ENCODE results near the gene TACC2. TPM values are rescaled to one million over a fixed set of nuclear protein-coding genes. Genes with fewer than 3 reads are reported as not detected.

The TACC2 gene
- total and polyA plus RNA-seq, 2 donors (not counting 1 experiment from before 2014, with no cell fraction given), result not detected

DNA sequence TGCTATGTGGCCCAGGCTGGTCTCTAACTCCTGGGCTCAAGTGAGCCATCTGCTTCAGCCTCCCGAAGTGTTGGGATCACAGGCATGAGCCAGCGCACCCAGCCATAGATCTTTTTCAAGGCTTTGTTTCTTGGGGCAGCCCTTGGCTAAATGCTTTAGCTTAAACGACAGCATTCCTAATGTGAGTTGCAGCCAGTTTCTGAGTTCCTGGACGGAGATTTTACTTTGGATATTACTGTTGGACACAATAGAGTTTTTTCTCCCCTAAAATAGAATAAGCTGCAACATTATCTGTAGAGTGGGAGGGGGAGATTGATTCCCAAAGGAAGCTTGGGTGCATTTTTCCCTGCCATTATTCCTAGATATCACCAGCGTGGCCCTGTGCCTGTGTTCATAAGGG lies 179.1 kb downstream of the TACC2 start:
- Mint-ChIP-seq H3K9me3 (ENCODE audit: insufficient read depth) (no peaks in the 10 kb centered on the region), H3K4me1 (peaks cover 8% of the 10 kb centered on the region), H3K4me3 (no peak overlapping the region), H3K27ac (no peak overlapping the region), H3K27me3 (peaks cover 33% of the 10 kb centered on the region)
- H3K27ac ChIP-seq (ENCODE audit: low read length in 2 of 2), result no peak overlapping the region
- POLR2A ChIA-PET, result no interaction called here
- H3K9me3 ChIP-seq (ENCODE audit: control extremely low read depth in 1 of 3, control insufficient read depth in 2 of 3, insufficient read depth in 1 of 3, low read length in 2 of 3), result no peaks in the 10 kb centered on the region
- ATAC-seq (ENCODE audit: low read depth) (no peak), DNase-seq (no peak)
- intact Hi-C loops (cut with micrococcal nuclease), result no loop called here
- peaks cover 0 to 24% (median 14%) of the 10 kb centered on the region in 4 experiments for H3K27me3 ChIP-seq (replicated peaks in 1 of 4; ENCODE audit: control extremely low read depth in 1 of 4, control insufficient read depth in 3 of 4, insufficient read depth in 4 of 4, low read length in 3 of 4)
- CTCF ChIA-PET, result no interaction called here
- no peaks in the 10 kb centered on the region for H4K20me1 ChIP-seq (ENCODE audit: control insufficient read depth, insufficient read depth, low read length, poor library complexity, severe bottlenecking)
- no peaks in the 10 kb centered on the region for H3K79me2 ChIP-seq (ENCODE audit: control insufficient read depth, insufficient read depth, low read length)
- TF ChIP-seq EZH2 (IDR thresholded peaks at IDR 0.05; ENCODE audit: borderline replicate concordance, insufficient read depth, low read depth, low read length, poor library complexity, severe bottlenecking), result no peak
- TF ChIP-seq, protein P1, sequence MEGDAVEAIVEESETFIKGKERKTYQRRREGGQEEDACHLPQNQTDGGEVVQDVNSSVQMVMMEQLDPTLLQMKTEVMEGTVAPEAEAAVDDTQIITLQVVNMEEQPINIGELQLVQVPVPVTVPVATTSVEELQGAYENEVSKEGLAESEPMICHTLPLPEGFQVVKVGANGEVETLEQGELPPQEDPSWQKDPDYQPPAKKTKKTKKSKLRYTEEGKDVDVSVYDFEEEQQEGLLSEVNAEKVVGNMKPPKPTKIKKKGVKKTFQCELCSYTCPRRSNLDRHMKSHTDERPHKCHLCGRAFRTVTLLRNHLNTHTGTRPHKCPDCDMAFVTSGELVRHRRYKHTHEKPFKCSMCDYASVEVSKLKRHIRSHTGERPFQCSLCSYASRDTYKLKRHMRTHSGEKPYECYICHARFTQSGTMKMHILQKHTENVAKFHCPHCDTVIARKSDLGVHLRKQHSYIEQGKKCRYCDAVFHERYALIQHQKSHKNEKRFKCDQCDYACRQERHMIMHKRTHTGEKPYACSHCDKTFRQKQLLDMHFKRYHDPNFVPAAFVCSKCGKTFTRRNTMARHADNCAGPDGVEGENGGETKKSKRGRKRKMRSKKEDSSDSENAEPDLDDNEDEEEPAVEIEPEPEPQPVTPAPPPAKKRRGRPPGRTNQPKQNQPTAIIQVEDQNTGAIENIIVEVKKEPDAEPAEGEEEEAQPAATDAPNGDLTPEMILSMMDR (IDR thresholded peaks at IDR 0.05), result no peak
- H3K4me1 ChIP-seq (ENCODE audit: control insufficient read depth in 2 of 2, insufficient read depth in 2 of 2, low read length in 2 of 2), result peaks cover 0 to 4% of the 10 kb centered on the region in 2 donors
- no peak overlapping the region for H3K4me3 ChIP-seq (ENCODE audit: control extremely low read depth in 1 of 5, extremely low read depth in 1 of 5, insufficient read depth in 1 of 5, low read depth in 2 of 5, low read length in 4 of 5)
- WGBS (ENCODE audit: insufficient coverage), result 96% methylated on average over 3 of the region's 5 CpGs
- no peak overlapping the region for H3K9ac ChIP-seq (ENCODE audit: low read length)
- no peak overlapping the region for H2AFZ ChIP-seq (ENCODE audit: insufficient read depth, low read depth, low read length, poor library complexity, severe bottlenecking)
- no peaks in the 10 kb centered on the region for H3K36me3 ChIP-seq (replicated peaks in 1 of 2; ENCODE audit: control extremely low read depth in 1 of 2, control insufficient read depth in 1 of 2, extremely low read depth in 1 of 2, insufficient read depth in 2 of 2, low read length in 1 of 2)
- H3K4me2 ChIP-seq (replicated peaks; ENCODE audit: low read depth, low read length, poor library complexity, severe bottlenecking), result no peak overlapping the region

DNA sequence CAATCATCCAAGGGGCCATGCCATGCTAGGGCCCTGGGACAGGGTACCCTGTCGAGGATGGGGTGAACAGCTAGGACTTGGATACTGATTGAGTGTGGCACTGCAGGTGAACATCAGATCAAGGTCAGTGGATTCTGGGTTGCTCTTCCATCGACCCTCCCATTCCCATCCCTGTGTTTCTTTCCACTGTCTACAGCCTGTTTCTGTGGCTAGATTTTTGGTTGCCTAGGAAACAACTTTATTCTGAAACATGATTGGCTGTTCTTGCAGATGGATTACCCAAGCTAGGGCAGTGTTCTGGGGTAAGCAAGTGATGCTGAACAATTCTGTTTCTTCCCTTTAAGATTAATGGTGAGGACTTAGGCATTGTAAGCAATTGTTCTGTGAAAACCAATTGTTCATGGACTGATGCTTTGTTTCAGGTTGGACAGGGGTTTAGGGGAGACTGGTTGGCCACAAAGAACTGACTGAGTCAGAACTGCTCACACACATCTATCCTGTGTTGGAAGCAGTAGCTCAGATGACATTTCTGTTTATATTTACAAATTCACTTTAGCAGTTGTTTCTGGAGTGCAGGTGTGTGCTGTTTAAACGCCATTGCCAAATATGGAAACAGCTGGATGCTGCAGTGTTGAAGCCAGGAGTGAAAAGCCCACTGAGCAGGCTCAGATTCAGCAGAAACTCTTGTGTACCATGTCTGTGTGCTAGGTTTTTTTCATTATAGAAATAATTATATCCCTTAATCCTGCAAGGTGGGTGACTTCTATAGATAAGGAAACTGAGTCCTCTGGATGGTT lies 179.8 kb downstream of the TACC2 start:
- Histone ChIP-seq H3K4me2 (replicated peaks; ENCODE audit: low read depth, low read length, poor library complexity, severe bottlenecking) (no peak overlapping the region), H3K79me2 (ENCODE audit: control insufficient read depth, insufficient read depth, low read length) (no peaks in the 10 kb centered on the region), H3K4me1 (ENCODE audit: control insufficient read depth in 2 of 2, insufficient read depth in 2 of 2, low read length in 2 of 2) (peaks cover 0 to 4% of the 10 kb centered on the region in 2 donors), H3K27me3 (replicated peaks in 1 of 4; ENCODE audit: control extremely low read depth in 1 of 4, control insufficient read depth in 3 of 4, insufficient read depth in 4 of 4, low read length in 3 of 4) (peaks cover 0 to 23% (median 13%) of the 10 kb centered on the region in 4 experiments), H2AFZ (ENCODE audit: insufficient read depth, low read depth, low read length, poor library complexity, severe bottlenecking) (no peak overlapping the region), H3K36me3 (replicated peaks in 1 of 2; ENCODE audit: control extremely low read depth in 1 of 2, control insufficient read depth in 1 of 2, extremely low read depth in 1 of 2, insufficient read depth in 2 of 2, low read length in 1 of 2) (no peaks in the 10 kb centered on the region), H4K20me1 (ENCODE audit: control insufficient read depth, insufficient read depth, low read length, poor library complexity, severe bottlenecking) (no peaks in the 10 kb centered on the region), H3K9ac (ENCODE audit: low read length) (no peak overlapping the region), H3K27ac (ENCODE audit: low read length in 2 of 2) (no peak overlapping the region), H3K9me3 (ENCODE audit: control extremely low read depth in 1 of 3, control insufficient read depth in 2 of 3, insufficient read depth in 1 of 3, low read length in 2 of 3) (no peaks in the 10 kb centered on the region), H3K4me3 (ENCODE audit: control extremely low read depth in 1 of 5, extremely low read depth in 1 of 5, insufficient read depth in 1 of 5, low read depth in 2 of 5, low read length in 4 of 5) (no peak overlapping the region)
- Mint-ChIP-seq H3K27ac (no peak overlapping the region), H3K4me1 (peaks cover 7% of the 10 kb centered on the region), H3K4me3 (no peak overlapping the region), H3K27me3 (peaks cover 33% of the 10 kb centered on the region), H3K9me3 (ENCODE audit: insufficient read depth) (no peaks in the 10 kb centered on the region)
- ChIA-PET CTCF (no interaction called here), POLR2A (no interaction called here)
- intact Hi-C loops (cut with micrococcal nuclease), result no loop called here
- DNase-seq (no peak), ATAC-seq (ENCODE audit: low read depth) (no peak)
- no peak for TF ChIP-seq EZH2 (IDR thresholded peaks at IDR 0.05; ENCODE audit: borderline replicate concordance, insufficient read depth, low read depth, low read length, poor library complexity, severe bottlenecking)
- TF ChIP-seq, protein P1 (IDR thresholded peaks at IDR 0.05), result no peak
- no CpG with 5 or more reads among the region's 3 CpGs for WGBS (ENCODE audit: insufficient coverage)

Data from B cell (primary cell).